ENCODE data around the gene APBA2. TPM values are rescaled to one million over a fixed set of nuclear protein-coding genes. Genes with fewer than 3 reads are reported as not detected.

The APBA2 gene
- total RNA-seq, 1 experiment from 2014 or later = not detected

GRCh38 chr15:28871168-28871567 lies 14.6 kb upstream of the APBA2 start:
- CTCF ChIA-PET = no interaction called here
- POLR2A ChIA-PET = no interaction called here
- H3K9me3 Mint-ChIP-seq (ENCODE audit: unreplicated experiment) = peaks cover 9% of the 10 kb centered on the region

GRCh38 chr15:28873006-28873405 lies 12.8 kb upstream of the APBA2 start:
- Mint-ChIP-seq H3K4me3 (ENCODE audit: unreplicated experiment) (no peak overlapping the region), H3K36me3 (ENCODE audit: insufficient read depth, unreplicated experiment) (peaks cover 5% of the 10 kb centered on the region), H3K27ac (ENCODE audit: unreplicated experiment) (no peak overlapping the region), H3K27me3 (ENCODE audit: insufficient read depth, unreplicated experiment) (no peaks in the 10 kb centered on the region), H3K4me1 (ENCODE audit: low read depth, unreplicated experiment) (no peaks in the 10 kb centered on the region), H3K9me3 (ENCODE audit: unreplicated experiment) (peaks cover 7% of the 10 kb centered on the region)
- POLR2A ChIA-PET = no interaction called here
- no peak for TF ChIP-seq CTCF (IDR thresholded peaks at IDR 0.05; ENCODE audit: insufficient read depth in 1 of 2, low read depth in 1 of 2, low read length in 1 of 2, severe bottlenecking in 1 of 2, unreplicated experiment in 1 of 2)
- no peaks in the 10 kb centered on the region for H3K4me1 ChIP-seq
- intact Hi-C loops (cut with micrococcal nuclease; ENCODE audit: unreplicated experiment) = no loop called here
- no peaks in the 10 kb centered on the region for H3K36me3 ChIP-seq (ENCODE audit: control insufficient read depth, insufficient read depth, low read length)
- no peaks in the 10 kb centered on the region for H3K27me3 ChIP-seq (replicated peaks; ENCODE audit: control insufficient read depth, insufficient read depth, low read length)
- no peak overlapping the region for H3K4me3 ChIP-seq (ENCODE audit: low read depth, low read length)
- no TSS peak for BruUV-seq (replicated peaks)
- H3K9me3 ChIP-seq = no peaks in the 10 kb centered on the region
- DNase-seq = no peak
- CTCF ChIA-PET = no interaction called here

More at GRCh38 chr15:28871168-28871567, 14.6 kb upstream of the APBA2 start:
- TF ChIP-seq CTCF (IDR thresholded peaks at IDR 0.05; ENCODE audit: insufficient read depth in 1 of 2, low read depth in 1 of 2, low read length in 1 of 2, severe bottlenecking in 1 of 2, unreplicated experiment in 1 of 2) = no peak
- H3K4me3 ChIP-seq (ENCODE audit: low read depth, low read length) = no peak overlapping the region
- Mint-ChIP-seq H3K36me3 (ENCODE audit: insufficient read depth, unreplicated experiment) (peaks cover 5% of the 10 kb centered on the region), H3K27me3 (ENCODE audit: insufficient read depth, unreplicated experiment) (no peaks in the 10 kb centered on the region), H3K4me3 (ENCODE audit: unreplicated experiment) (no peak overlapping the region), H3K4me1 (ENCODE audit: low read depth, unreplicated experiment) (no peaks in the 10 kb centered on the region), H3K27ac (ENCODE audit: unreplicated experiment) (no peak overlapping the region)
- intact Hi-C loops (cut with micrococcal nuclease; ENCODE audit: unreplicated experiment) = no loop called here
- no peak for DNase-seq
- H3K4me1 ChIP-seq = no peaks in the 10 kb centered on the region
- no TSS peak for BruUV-seq (replicated peaks)
- no peaks in the 10 kb centered on the region for H3K36me3 ChIP-seq (ENCODE audit: control insufficient read depth, insufficient read depth, low read length)
- no peaks in the 10 kb centered on the region for H3K27me3 ChIP-seq (replicated peaks; ENCODE audit: control insufficient read depth, insufficient read depth, low read length)
- no peaks in the 10 kb centered on the region for H3K9me3 ChIP-seq

GRCh38 chr15:28873585-28874190 lies 12.1 kb upstream of the APBA2 start:
- H3K27ac Mint-ChIP-seq (ENCODE audit: unreplicated experiment) = no peak overlapping the region
- peaks cover 5% of the 10 kb centered on the region for H3K36me3 Mint-ChIP-seq (ENCODE audit: insufficient read depth, unreplicated experiment)
- no peaks in the 10 kb centered on the region for H3K4me1 ChIP-seq
- no peaks in the 10 kb centered on the region for H3K36me3 ChIP-seq (ENCODE audit: control insufficient read depth, insufficient read depth, low read length)
- no peak for TF ChIP-seq CTCF (IDR thresholded peaks at IDR 0.05; ENCODE audit: insufficient read depth in 1 of 2, low read depth in 1 of 2, low read length in 1 of 2, severe bottlenecking in 1 of 2, unreplicated experiment in 1 of 2)
- no peaks in the 10 kb centered on the region for H3K9me3 ChIP-seq
- DNase-seq = no peak
- no peaks in the 10 kb centered on the region for H3K27me3 ChIP-seq (replicated peaks; ENCODE audit: control insufficient read depth, insufficient read depth, low read length)
- no peak overlapping the region for H3K4me3 ChIP-seq (ENCODE audit: low read depth, low read length)
- CTCF ChIA-PET = no interaction called here
- no peak overlapping the region for H3K4me3 Mint-ChIP-seq (ENCODE audit: unreplicated experiment)
- no peaks in the 10 kb centered on the region for H3K4me1 Mint-ChIP-seq (ENCODE audit: low read depth, unreplicated experiment)
- intact Hi-C loops (cut with micrococcal nuclease; ENCODE audit: unreplicated experiment) = no loop called here
- BruUV-seq (replicated peaks) = no TSS peak
- peaks cover under 1% of the 10 kb centered on the region for H3K9me3 Mint-ChIP-seq (ENCODE audit: unreplicated experiment)
- no peaks in the 10 kb centered on the region for H3K27me3 Mint-ChIP-seq (ENCODE audit: insufficient read depth, unreplicated experiment)
- POLR2A ChIA-PET = no interaction called here
